Liver (tissue), 9 donors: ENCODE data around the gene TJP2. TPM values are rescaled to one million over a fixed set of nuclear protein-coding genes. Genes with fewer than 3 reads are reported as not detected.
"Not testable (repeated sequence)": the region's sequence is repeated elsewhere in the genome, so short reads cannot be mapped to it uniquely, and the experiment has no call there.

Source experiments
- DNase-seq: peaks from one replicate; pipeline ENCODE4 v3.0.0-alpha.2; 2017; ENCODE audit warnings: low spot score
- H3K27ac ChIP-seq, 2 donors: one replicate each; pipeline ENCODE4 v1.7.0; 2013; ENCODE audit warnings: inconsistent platforms in 2 of 2, low read length in 2 of 2, control low read depth in 1 of 2, low read depth in 1 of 2, mild to moderate bottlenecking in 1 of 2
- H3K27me3 ChIP-seq, 4 donors: one replicate each; pipeline versions ENCODE4 v1.6.1 to v1.7.0; 2013; ENCODE audit warnings: low read length in 3 of 4, inconsistent platforms in 1 of 4, mild to moderate bottlenecking in 1 of 4, moderate library complexity in 1 of 4; ENCODE audit not compliant: control insufficient read depth in 4 of 4, insufficient read depth in 4 of 4
- H3K36me3 ChIP-seq, 4 donors: one replicate each; pipeline versions ENCODE4 v1.6.1 to v1.7.0; 2013; ENCODE audit warnings: low read length in 3 of 4, mild to moderate bottlenecking in 3 of 4, low read depth in 1 of 4, moderate library complexity in 1 of 4; ENCODE audit not compliant: control insufficient read depth in 4 of 4, insufficient read depth in 3 of 4
- H3K4me1 ChIP-seq, 4 donors: one replicate each; pipeline versions ENCODE4 v1.6.1 to v1.7.0; 2013; ENCODE audit warnings: low read length in 3 of 4, mild to moderate bottlenecking in 3 of 4, moderate library complexity in 1 of 4; ENCODE audit not compliant: control insufficient read depth in 4 of 4, insufficient read depth in 4 of 4
- H3K4me3 ChIP-seq, 3 donors: one replicate each; pipeline versions ENCODE4 v1.6.1 to v1.7.0; 2013; ENCODE audit warnings: low read length in 3 of 3, control low read depth in 1 of 3, low read depth in 1 of 3, mild to moderate bottlenecking in 1 of 3
- H3K9ac ChIP-seq, 2 donors: one replicate each; pipeline ENCODE4 v1.7.0; 2013; ENCODE audit warnings: low read length in 2 of 2, mild to moderate bottlenecking in 2 of 2, moderate library complexity in 2 of 2, control low read depth in 1 of 2, low read depth in 1 of 2
- H3K9me3 ChIP-seq, 4 donors: one replicate each; pipeline versions ENCODE4 v1.6.1 to v1.7.0; 2013; ENCODE audit warnings: low read length in 3 of 4; ENCODE audit not compliant: control insufficient read depth in 4 of 4
- ATF3 ChIP-seq: IDR thresholded peaks from 2 replicates; pipeline ENCODE4 v1.6.1; 2016; ENCODE audit warnings: antibody characterized with exemption
- CTCF ChIP-seq: fragments of 150-350 bp; IDR thresholded peaks from 2 replicates; pipeline ENCODE4 v1.5.1; 2017; ENCODE audit warnings: improper control_type of control experiment, low read depth, low read length; ENCODE audit not compliant: missing input control
- EGR1 ChIP-seq, 2 donors: IDR thresholded peaks; 2 replicates each; pipeline ENCODE4 v1.6.1; 2016 to 2018; ENCODE audit warnings: antibody characterized with exemption in 2 of 2, low read depth in 2 of 2
- FOXA1 ChIP-seq: IDR thresholded peaks from 2 replicates; pipeline ENCODE4 v1.6.1; 2016; ENCODE audit warnings: antibody characterized with exemption
- FOXA2 ChIP-seq: IDR thresholded peaks from 2 replicates; pipeline ENCODE4 v1.6.1; 2016; ENCODE audit warnings: antibody characterized with exemption
- HNF4A ChIP-seq, 2 donors: conservative IDR thresholded peaks; 2 replicates each; pipeline ENCODE4 v1.6.1; 2016; ENCODE audit warnings: antibody characterized with exemption in 2 of 2, mild to moderate bottlenecking in 2 of 2
- HNF4G ChIP-seq: IDR thresholded peaks from 2 replicates; pipeline ENCODE4 v1.6.1; 2016; ENCODE audit warnings: antibody characterized with exemption
- JUND ChIP-seq, 2 donors: IDR thresholded peaks; 2 replicates each; pipeline ENCODE4 v1.6.1; 2016; ENCODE audit warnings: antibody characterized with exemption in 2 of 2
- MAX ChIP-seq: IDR thresholded peaks from 2 replicates; pipeline ENCODE4 v1.6.1; 2016; ENCODE audit warnings: antibody characterized with exemption
- NR2F2 ChIP-seq: IDR thresholded peaks from 2 replicates; pipeline ENCODE4 v1.6.1; 2016; ENCODE audit warnings: antibody characterized with exemption
- RAD21 ChIP-seq, 2 donors: IDR thresholded peaks; 2 replicates each; pipeline ENCODE4 v1.6.1; 2016; ENCODE audit warnings: antibody characterized with exemption in 2 of 2, mild to moderate bottlenecking in 2 of 2
- REST ChIP-seq: IDR thresholded peaks from 2 replicates; pipeline ENCODE4 v1.6.1; 2016; ENCODE audit warnings: antibody characterized with exemption, mild to moderate bottlenecking
- RXRA ChIP-seq, 2 donors: IDR thresholded peaks; 2 replicates each; pipeline ENCODE4 v1.6.1; 2017 to 2018; ENCODE audit warnings: antibody characterized with exemption in 2 of 2, mild to moderate bottlenecking in 1 of 2
- SP1 ChIP-seq: IDR thresholded peaks from 2 replicates; pipeline ENCODE4 v1.6.1; 2018; ENCODE audit warnings: antibody characterized with exemption, mild to moderate bottlenecking
- TAF1 ChIP-seq: conservative IDR thresholded peaks from 2 replicates; pipeline ENCODE4 v1.6.1; 2016; ENCODE audit warnings: antibody characterized with exemption, mild to moderate bottlenecking
- YY1 ChIP-seq: IDR thresholded peaks from 2 replicates; pipeline ENCODE4 v1.6.1; 2016; ENCODE audit warnings: antibody characterized with exemption, mild to moderate bottlenecking
- WGBS: extraction: QIAGEN DNeasy Blood & Tissue Kit; methylation state at CpG from one replicate; pipeline ENCODE4 v1.1.7; 2013; 5-methylcytosine and 5-hydroxymethylcytosine counted together
- polyA plus RNA-seq, 2 donors: library from polyadenylated mRNA; stranded (reverse) in 1 of 2; unstranded in 1 of 2; fragments of 200-250 nt in 1 of 2; fragments of >200 nt in 1 of 2; fragmentation: Nextera tagmentation in 1 of 2; extraction: Ambion mirVana in 1 of 2; gene quantifications; one replicate each; pipeline versions ENCODE4 v1.2.1 to v1.2.3, GENCODE V29; 2013 to 2015
- total RNA-seq, 2 donors: library from RNA; depleted of rRNA; stranded (reverse); fragments of >200 nt; gene quantifications; one replicate each; pipeline ENCODE4 v1.2.3, GENCODE V29; 2014
- TF ChIP-seq, protein P1 (sequence below): IDR thresholded peaks from 2 replicates; pipeline ENCODE4 v1.6.1; 2016; ENCODE audit warnings: antibody characterized with exemption
- donor health status: healthy.
- donor health status: healthy.
- donor health status: healthy.
- donor health status: healthy.
- donor health status: healthy.

TJP2 gene
- total and polyA plus RNA-seq, 4 donors, result 23.2 to 74.0 (median 32.6) TPM

GRCh38 chr9:69157751-69158466 lies 16.2 kb upstream of the TJP2 start:
- no peak for DNase-seq
- Histone ChIP-seq H3K9ac (no peak overlapping the region), H3K4me1 (peaks cover 4 to 30% (median 26%) of the 10 kb centered on the region in 4 donors), H3K27ac (no peak overlapping the region), H3K27me3 (no peaks in the 10 kb centered on the region), H3K36me3 (no peaks in the 10 kb centered on the region), H3K9me3 (no peaks in the 10 kb centered on the region), H3K4me3 (no peak overlapping the region)
- peak; percentile 38 to 46 for TF ChIP-seq RAD21 (IDR thresholded peaks at IDR 0.05)
- TF ChIP-seq ATF3, result no peak
- 94% methylated on average over 8 of the region's 8 CpGs for WGBS

DNA sequence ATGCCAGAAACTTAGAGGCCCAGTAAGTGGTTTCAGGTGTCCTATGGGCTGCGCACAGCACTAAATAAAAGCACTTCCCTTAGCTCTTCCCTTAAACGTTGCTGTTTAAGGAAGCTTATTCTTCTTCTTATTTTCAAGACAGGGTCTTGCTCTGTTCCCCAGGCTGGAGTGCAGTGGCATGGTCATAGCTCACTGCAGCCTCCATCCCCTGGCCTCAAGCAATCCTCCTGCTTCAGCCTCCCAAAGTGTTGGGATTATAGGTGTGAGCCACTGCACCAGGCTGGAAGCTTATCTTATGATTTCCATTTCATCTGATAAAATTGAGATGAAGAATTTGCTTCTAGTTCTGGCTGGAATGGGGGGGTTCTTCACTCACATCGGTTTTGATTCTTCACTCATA lies 15.6 kb upstream of the TJP2 start:
- TF ChIP-seq HNF4G (no peak), TAF1 (no peak), RXRA (IDR thresholded peaks at IDR 0.05) (no peak), ATF3 (no peak), REST (no peak), MAX (no peak), EGR1 (IDR thresholded peaks at IDR 0.05; ENCODE audit: low read depth in 2 of 2) (no peak), HNF4A (conservative IDR thresholded peaks at IDR 0.05) (no peak), CTCF (no peak), SP1 (no peak), FOXA2 (no peak), RAD21 (IDR thresholded peaks at IDR 0.05) (no peak), FOXA1 (no peak), NR2F2 (no peak), JUND (IDR thresholded peaks at IDR 0.05) (no peak), YY1 (no peak)
- TF ChIP-seq, protein P1, sequence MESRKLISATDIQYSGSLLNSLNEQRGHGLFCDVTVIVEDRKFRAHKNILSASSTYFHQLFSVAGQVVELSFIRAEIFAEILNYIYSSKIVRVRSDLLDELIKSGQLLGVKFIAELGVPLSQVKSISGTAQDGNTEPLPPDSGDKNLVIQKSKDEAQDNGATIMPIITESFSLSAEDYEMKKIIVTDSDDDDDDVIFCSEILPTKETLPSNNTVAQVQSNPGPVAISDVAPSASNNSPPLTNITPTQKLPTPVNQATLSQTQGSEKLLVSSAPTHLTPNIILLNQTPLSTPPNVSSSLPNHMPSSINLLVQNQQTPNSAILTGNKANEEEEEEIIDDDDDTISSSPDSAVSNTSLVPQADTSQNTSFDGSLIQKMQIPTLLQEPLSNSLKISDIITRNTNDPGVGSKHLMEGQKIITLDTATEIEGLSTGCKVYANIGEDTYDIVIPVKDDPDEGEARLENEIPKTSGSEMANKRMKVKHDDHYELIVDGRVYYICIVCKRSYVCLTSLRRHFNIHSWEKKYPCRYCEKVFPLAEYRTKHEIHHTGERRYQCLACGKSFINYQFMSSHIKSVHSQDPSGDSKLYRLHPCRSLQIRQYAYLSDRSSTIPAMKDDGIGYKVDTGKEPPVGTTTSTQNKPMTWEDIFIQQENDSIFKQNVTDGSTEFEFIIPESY, result no peak
- H3K4me1 ChIP-seq, result peaks cover 0 to 24% (median 20%) of the 10 kb centered on the region in 4 donors
- H3K9me3 ChIP-seq, result no peaks in the 10 kb centered on the region
- H3K36me3 ChIP-seq, result no peaks in the 10 kb centered on the region
- H3K27me3 ChIP-seq, result no peaks in the 10 kb centered on the region
- H3K27ac ChIP-seq, result no peak overlapping the region
- H3K9ac ChIP-seq, result no peak overlapping the region
- no peak for DNase-seq
- 88% methylated on average over 3 of the region's 3 CpGs for WGBS
- H3K4me3 ChIP-seq, result no peak overlapping the region

- WGBS, result 96% methylated on average over 8 of the region's 8 CpGs
- H3K36me3 ChIP-seq, H3K9me3 ChIP-seq, H3K27ac ChIP-seq, H3K9ac ChIP-seq, DNase-seq, H3K27me3 ChIP-seq, H3K4me3 ChIP-seq: not testable (repeated sequence)
- peaks cover 2 to 12% (median 3%) of the 10 kb centered on the region in 4 donors for H3K4me1 ChIP-seq
These were observed 9.5 kb upstream of the TJP2 start for GRCh38 chr9:69164573-69164972.
